Measurements from ENCODE around the gene MZT2B.

DNA sequence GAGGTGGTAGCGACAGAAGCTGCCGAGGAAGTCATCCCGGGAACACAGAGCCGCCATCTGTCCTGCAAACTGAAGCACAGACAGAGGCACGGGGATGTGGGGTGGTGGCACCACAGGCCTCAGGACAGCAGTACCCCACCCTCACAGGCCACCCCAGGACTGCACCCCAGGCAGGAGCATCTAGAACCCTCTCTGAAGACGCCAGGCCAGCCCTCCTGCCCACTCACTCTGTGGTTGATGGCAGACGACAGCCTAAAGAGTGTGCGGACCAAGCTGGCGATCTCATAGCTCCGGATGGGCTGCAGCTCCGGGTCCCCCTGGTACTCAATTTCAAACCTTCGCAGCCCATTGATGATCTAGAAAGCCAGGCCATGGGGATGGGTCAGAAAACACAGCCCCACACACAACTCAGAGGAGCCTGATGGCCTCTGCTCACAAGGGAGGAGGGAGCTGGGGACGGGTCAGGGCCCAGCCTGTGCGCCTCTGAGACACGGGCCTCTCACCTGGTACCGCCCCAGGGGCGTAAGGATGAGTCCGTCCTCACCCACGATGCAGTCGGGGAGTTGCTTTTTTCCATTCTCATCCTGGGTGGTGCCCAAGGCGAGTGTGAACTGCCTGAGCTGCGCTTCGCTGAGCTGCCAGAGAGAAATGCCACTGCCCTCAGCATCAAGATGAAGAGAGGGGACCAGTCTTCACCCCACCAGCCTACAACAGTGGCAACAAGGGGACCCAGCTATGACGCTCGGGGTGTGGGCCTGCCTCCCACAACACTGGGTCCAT, 29.1 kb upstream of the MZT2B start:
- TF ChIP-seq, protein P1, sequence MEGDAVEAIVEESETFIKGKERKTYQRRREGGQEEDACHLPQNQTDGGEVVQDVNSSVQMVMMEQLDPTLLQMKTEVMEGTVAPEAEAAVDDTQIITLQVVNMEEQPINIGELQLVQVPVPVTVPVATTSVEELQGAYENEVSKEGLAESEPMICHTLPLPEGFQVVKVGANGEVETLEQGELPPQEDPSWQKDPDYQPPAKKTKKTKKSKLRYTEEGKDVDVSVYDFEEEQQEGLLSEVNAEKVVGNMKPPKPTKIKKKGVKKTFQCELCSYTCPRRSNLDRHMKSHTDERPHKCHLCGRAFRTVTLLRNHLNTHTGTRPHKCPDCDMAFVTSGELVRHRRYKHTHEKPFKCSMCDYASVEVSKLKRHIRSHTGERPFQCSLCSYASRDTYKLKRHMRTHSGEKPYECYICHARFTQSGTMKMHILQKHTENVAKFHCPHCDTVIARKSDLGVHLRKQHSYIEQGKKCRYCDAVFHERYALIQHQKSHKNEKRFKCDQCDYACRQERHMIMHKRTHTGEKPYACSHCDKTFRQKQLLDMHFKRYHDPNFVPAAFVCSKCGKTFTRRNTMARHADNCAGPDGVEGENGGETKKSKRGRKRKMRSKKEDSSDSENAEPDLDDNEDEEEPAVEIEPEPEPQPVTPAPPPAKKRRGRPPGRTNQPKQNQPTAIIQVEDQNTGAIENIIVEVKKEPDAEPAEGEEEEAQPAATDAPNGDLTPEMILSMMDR (IDR thresholded peaks at IDR 0.05) = no peak
- no peak for TF ChIP-seq POLR2A (IDR thresholded peaks at IDR 0.05)

All from esophagus squamous epithelium (tissue), 4 donors.